ENCODE results near the gene TTYH2.

Gene TTYH2

GRCh38 chr17:74235911-74236371 is 22.6 kb downstream of the TTYH2 start:
- H3K27me3 ChIP-seq (replicated peaks), result no peaks in the 10 kb centered on the region
- no peak overlapping the region for H3K27ac ChIP-seq
- TF ChIP-seq CTCF (IDR thresholded peaks at IDR 0.05; ENCODE audit: low read depth, low read length, missing control alignments), result no peak
- in situ Hi-C loops (cut with HindIII; ENCODE audit: low pct_ligation_motif_present, low sequenced_read_pairs), result no loop called here
- no peak for DNase-seq
- H3K4me3 ChIP-seq (ENCODE audit: low read depth, low read length), result no peak overlapping the region
- no peaks in the 10 kb centered on the region for H3K36me3 ChIP-seq (replicated peaks)

- no peak overlapping the region for H3K4me3 ChIP-seq (ENCODE audit: low read depth, low read length)
- H3K27ac ChIP-seq, result no peak overlapping the region
- no peaks in the 10 kb centered on the region for H3K27me3 ChIP-seq (replicated peaks)
- in situ Hi-C loops (cut with HindIII; ENCODE audit: low pct_ligation_motif_present, low sequenced_read_pairs), result no loop called here
- DNase-seq, result no peak
- no peak for TF ChIP-seq CTCF (IDR thresholded peaks at IDR 0.05; ENCODE audit: low read depth, low read length, missing control alignments)
- no peaks in the 10 kb centered on the region for H3K36me3 ChIP-seq (replicated peaks)
Observed at GRCh38 chr17:74237321-74237720, 23.9 kb downstream of the TTYH2 start.

GRCh38 chr17:74239172-74239571 is 25.8 kb downstream of the TTYH2 start:
- H3K27me3 ChIP-seq (replicated peaks), result no peaks in the 10 kb centered on the region
- in situ Hi-C loops (cut with HindIII; ENCODE audit: low pct_ligation_motif_present, low sequenced_read_pairs), result no loop called here
- H3K36me3 ChIP-seq (replicated peaks), result no peaks in the 10 kb centered on the region
- DNase-seq, result no peak
- no peak overlapping the region for H3K27ac ChIP-seq
- no peak overlapping the region for H3K4me3 ChIP-seq (ENCODE audit: low read depth, low read length)
- no peak for TF ChIP-seq CTCF (IDR thresholded peaks at IDR 0.05; ENCODE audit: low read depth, low read length, missing control alignments)

- in situ Hi-C loops (cut with HindIII; ENCODE audit: low pct_ligation_motif_present, low sequenced_read_pairs), result no loop called here
- TF ChIP-seq CTCF (IDR thresholded peaks at IDR 0.05; ENCODE audit: low read depth, low read length, missing control alignments), result no peak
- no peak for DNase-seq
- H3K36me3 ChIP-seq (replicated peaks), result no peaks in the 10 kb centered on the region
- no peak overlapping the region for H3K27ac ChIP-seq
- no peak overlapping the region for H3K4me3 ChIP-seq (ENCODE audit: low read depth, low read length)
- H3K27me3 ChIP-seq (replicated peaks), result no peaks in the 10 kb centered on the region
Observed at GRCh38 chr17:74240618-74241205, 27.3 kb downstream of the TTYH2 start.

- DNase-seq, result no peak
- no peak for TF ChIP-seq CTCF (IDR thresholded peaks at IDR 0.05; ENCODE audit: low read depth, low read length, missing control alignments)
- H3K36me3 ChIP-seq (replicated peaks), result no peaks in the 10 kb centered on the region
- H3K4me3 ChIP-seq (ENCODE audit: low read depth, low read length), result no peak overlapping the region
- H3K27me3 ChIP-seq (replicated peaks), result no peaks in the 10 kb centered on the region
- in situ Hi-C loops (cut with HindIII; ENCODE audit: low pct_ligation_motif_present, low sequenced_read_pairs), result no loop called here
- H3K27ac ChIP-seq, result no peak overlapping the region
Observed at GRCh38 chr17:74241431-74241830, 28.1 kb downstream of the TTYH2 start.

- in situ Hi-C loops (cut with HindIII; ENCODE audit: low pct_ligation_motif_present, low sequenced_read_pairs), result no loop called here
- no peak for DNase-seq
- Histone ChIP-seq H3K4me3 (ENCODE audit: low read depth, low read length) (no peak overlapping the region), H3K27ac (no peak overlapping the region), H3K36me3 (replicated peaks) (no peaks in the 10 kb centered on the region), H3K27me3 (replicated peaks) (no peaks in the 10 kb centered on the region)
- TF ChIP-seq CTCF (IDR thresholded peaks at IDR 0.05; ENCODE audit: low read depth, low read length, missing control alignments), result no peak
Observed at GRCh38 chr17:74241847-74242246, 28.5 kb downstream of the TTYH2 start.
